H9 (cell line): ENCODE results near the gene MGST1. TPM values are rescaled to one million over a fixed set of nuclear protein-coding genes. Genes with fewer than 3 reads are reported as not detected.

Source experiments
- DNase-seq: peaks from one replicate; pipeline ENCODE4 v3.0.0-alpha.2; 2017
- H2AFZ ChIP-seq: one replicate; pipeline ENCODE4 v1.6.1; 2013; ENCODE audit warnings: mild to moderate bottlenecking, low read length, control low read depth, moderate library complexity
- H2AK5ac ChIP-seq: 2 replicates; pipeline ENCODE4 v1.6.1; 2013; ENCODE audit warnings: low read length, control low read depth, mixed read lengths; ENCODE audit not compliant: insufficient read length
- H2BK120ac ChIP-seq: one replicate; pipeline ENCODE4 v1.6.1; 2013; ENCODE audit warnings: low read depth, mild to moderate bottlenecking, low read length, control low read depth, inconsistent platforms; ENCODE audit not compliant: poor library complexity, severe bottlenecking
- H2BK12ac ChIP-seq: 2 replicates; pipeline ENCODE4 v1.6.1; 2013; ENCODE audit warnings: low read length, control low read depth, mixed read lengths, low read depth; ENCODE audit not compliant: insufficient read length
- H2BK15ac ChIP-seq: 2 replicates; pipeline ENCODE4 v1.6.1; 2013; ENCODE audit warnings: low read depth, low read length, control low read depth
- H2BK20ac ChIP-seq: one replicate; pipeline ENCODE4 v1.6.1; 2013; ENCODE audit warnings: low read depth, mild to moderate bottlenecking, low read length, control low read depth, inconsistent platforms; ENCODE audit not compliant: poor library complexity, severe bottlenecking
- H2BK5ac ChIP-seq: 2 replicates; pipeline ENCODE4 v1.6.1; 2013; ENCODE audit warnings: low read length, control low read depth, mixed read lengths; ENCODE audit not compliant: insufficient read length
- H3K14ac ChIP-seq: 2 replicates; pipeline ENCODE4 v1.6.1; 2013; ENCODE audit warnings: low read length, control low read depth; ENCODE audit not compliant: insufficient read depth
- H3K18ac ChIP-seq: 2 replicates; pipeline ENCODE4 v1.6.1; 2013; ENCODE audit warnings: low read depth, mild to moderate bottlenecking, mixed read lengths, low read length, control low read depth; ENCODE audit not compliant: insufficient read length
- H3K23ac ChIP-seq: 2 replicates; pipeline ENCODE4 v1.6.1; 2013; ENCODE audit warnings: low read length, control low read depth, mixed read lengths, low read depth; ENCODE audit not compliant: insufficient read length
- H3K23me2 ChIP-seq: 2 replicates; pipeline ENCODE4 v1.6.1; 2013; ENCODE audit warnings: low read depth, mild to moderate bottlenecking, mixed read lengths, low read length, control low read depth; ENCODE audit not compliant: insufficient read length, poor library complexity, severe bottlenecking
- H3K27ac ChIP-seq: 2 replicates; pipeline ENCODE4 v1.5.1; 2013; ENCODE audit warnings: low read length, control low read depth, mixed read lengths, low read depth; ENCODE audit not compliant: insufficient read length
- H3K27me3 ChIP-seq: 2 replicates; pipeline ENCODE4 v1.6.1; 2013; ENCODE audit warnings: low read length, control low read depth, inconsistent platforms; ENCODE audit not compliant: insufficient read depth
- H3K4ac ChIP-seq: 2 replicates; pipeline ENCODE4 v1.6.1; 2013; ENCODE audit warnings: low read depth, mild to moderate bottlenecking, control low read depth, inconsistent platforms, low read length, moderate library complexity
- H3K4me1 ChIP-seq: 2 replicates; pipeline ENCODE4 v1.6.1; 2013; ENCODE audit warnings: low read length, control low read depth, inconsistent platforms; ENCODE audit not compliant: insufficient read depth
- H3K4me2 ChIP-seq: 2 replicates; pipeline ENCODE4 v1.6.1; 2013; ENCODE audit warnings: low read length, control low read depth, mixed read lengths; ENCODE audit not compliant: insufficient read length, insufficient read depth
- H3K56ac ChIP-seq: 2 replicates; pipeline ENCODE4 v1.6.1; 2013; ENCODE audit warnings: low read depth, mild to moderate bottlenecking, mixed read lengths, low read length, control low read depth; ENCODE audit not compliant: insufficient read length
- H3K79me1 ChIP-seq: 2 replicates; pipeline ENCODE4 v1.6.1; 2013; ENCODE audit warnings: low read depth, mild to moderate bottlenecking, moderate library complexity, low read length, control low read depth, inconsistent platforms; ENCODE audit not compliant: insufficient read depth, poor library complexity, severe bottlenecking
- H3K79me2 ChIP-seq: 2 replicates; pipeline ENCODE4 v1.6.1; 2013; ENCODE audit warnings: low read length, control low read depth, inconsistent platforms; ENCODE audit not compliant: insufficient read depth
- H3K9ac ChIP-seq: 2 replicates; pipeline ENCODE4 v1.6.1; 2013; ENCODE audit warnings: low read length, control low read depth, mixed read lengths; ENCODE audit not compliant: insufficient read length; ENCODE audit errors: extremely low read depth
- H3K9me3 ChIP-seq: one replicate; pipeline ENCODE4 v1.6.1; 2013; ENCODE audit warnings: low read depth, low read length, inconsistent platforms; ENCODE audit not compliant: control insufficient read depth
- H3T11ph ChIP-seq: one replicate; pipeline ENCODE4 v1.6.1; 2013; ENCODE audit warnings: mild to moderate bottlenecking, low read length, control low read depth, inconsistent platforms
- H4K20me1 ChIP-seq: one replicate; pipeline ENCODE4 v1.6.1; 2013; ENCODE audit not compliant: control insufficient read depth, insufficient read length, insufficient read depth
- H4K5ac ChIP-seq: 2 replicates; pipeline ENCODE4 v1.6.1; 2013; ENCODE audit warnings: low read depth, mild to moderate bottlenecking, mixed read lengths, low read length, control low read depth; ENCODE audit not compliant: insufficient read length
- H4K8ac ChIP-seq: replicated peaks from 2 replicates; pipeline ENCODE4 v1.6.1; 2013; ENCODE audit warnings: low read length, control low read depth, mixed read lengths, low read depth; ENCODE audit not compliant: insufficient read length
- H4K91ac ChIP-seq: 2 replicates; pipeline ENCODE4 v1.6.1; 2013; ENCODE audit warnings: low read depth, mild to moderate bottlenecking, moderate library complexity, mixed read lengths, low read length, control low read depth; ENCODE audit not compliant: insufficient read length
- H3K27ac Mint-ChIP-seq, 3 experiments: 2 replicates in 2 of 3; 3 replicates in 1 of 3; pipeline ENCODE4 v1.8.0; 2020 to 2021; ENCODE audit warnings: mixed read lengths in 3 of 3, mild to moderate bottlenecking in 1 of 3, moderate library complexity in 1 of 3
- H3K27me3 Mint-ChIP-seq: 2 replicates; pipeline ENCODE4 v1.8.0; 2021; ENCODE audit warnings: low read depth, mild to moderate bottlenecking, moderate library complexity, mixed read lengths
- H3K36me3 Mint-ChIP-seq, 3 experiments: 2 replicates in 2 of 3; 3 replicates in 1 of 3; pipeline ENCODE4 v1.8.0; 2020 to 2021; ENCODE audit warnings: low read depth in 3 of 3, mixed read lengths in 3 of 3; ENCODE audit not compliant: insufficient read depth in 1 of 3
- H3K4me1 Mint-ChIP-seq, 2 experiments: 2 replicates each; pipeline ENCODE4 v1.8.0; 2020; ENCODE audit warnings: mixed read lengths in 2 of 2
- H3K4me3 Mint-ChIP-seq, 2 experiments: 2 replicates in 1 of 2; 3 replicates in 1 of 2; pipeline ENCODE4 v1.8.0; 2020 to 2021; ENCODE audit warnings: mild to moderate bottlenecking in 2 of 2, mixed read lengths in 2 of 2, moderate library complexity in 1 of 2
- H3K9me3 Mint-ChIP-seq, 2 experiments: 2 replicates in 1 of 2; 3 replicates in 1 of 2; pipeline ENCODE4 v1.8.0; 2020; ENCODE audit warnings: mild to moderate bottlenecking in 2 of 2, mixed read lengths in 2 of 2, moderate library complexity in 1 of 2
- CTCF ChIP-seq: fragments of 200-600 bp; sonication (generic); conservative IDR thresholded peaks from 3 replicates; pipeline ENCODE4 v1.8.0; 2021; ENCODE audit warnings: antibody characterized with exemption, mild to moderate bottlenecking
- WGBS: extraction: QIAGEN DNeasy Blood & Tissue Kit; methylation state at CpG from one replicate; pipeline ENCODE4 v1.1.7; 2013; ENCODE audit warnings: missing lambda C conversion rate, low lambda C conversion rate, mixed read lengths; ENCODE audit not compliant: insufficient read length; ENCODE audit errors: extremely low coverage; 5-methylcytosine and 5-hydroxymethylcytosine counted together
- long read RNA-seq: library from polyadenylated mRNA; unstranded; transcript quantifications from one replicate; pipeline ENCODE4 v2.0.0, GENCODE V29; 2020
- total RNA-seq: library from RNA; stranded (reverse); gene quantifications from 2 replicates; pipeline ENCODE4 v1.2.1, GENCODE V29; 2021

Gene MGST1
- 234 and 235 TPM in 2 replicates for total RNA-seq
- long read RNA-seq, transcript MGST1-205 (4 exons, 914 nt) = major isoform, 284 of 331 reads
- long read RNA-seq, partial matches to known transcripts = 5 of 331 reads
- long read RNA-seq, other reads (novel, unspliced or antisense) = 32 of 331 reads

GRCh38 chr12:16347391-16348298 lies at the start of gene MGST1:
Gene MGST1, plus strand, starts transcription at chr12:16347645. Its CDS starts 6,608 bp downstream, at chr12:16354253.
- DNase-seq = peak; percentile 95
- H3K27me3 Mint-ChIP-seq = no peaks in the 10 kb centered on the region
- peaks cover 29% of the 10 kb centered on the region for H3K79me2 ChIP-seq
- peak within 1 kb of the TSS; percentile 26 for H3T11ph ChIP-seq
- no peaks in the 10 kb centered on the region for H4K20me1 ChIP-seq
- peak within 1 kb of the TSS; percentile 79 for H2AFZ ChIP-seq
- H3K4me2 ChIP-seq = peak within 1 kb of the TSS; percentile 95
- no peaks in the 10 kb centered on the region for H3K9me3 ChIP-seq
- H2BK15ac ChIP-seq = no peak within 1 kb of the TSS
- no peak within 1 kb of the TSS for H3K56ac ChIP-seq
- H2BK20ac ChIP-seq = no peak within 1 kb of the TSS
- no peak within 1 kb of the TSS; the same call in 1 of the 2 replicates for H3K4ac ChIP-seq
- H3K4me3 Mint-ChIP-seq = peak within 1 kb of the TSS; percentile 89 to 96
- H3K36me3 Mint-ChIP-seq = peaks cover 19 to 29% (median 27%) of the 10 kb centered on the region in 3 experiments
- H3K27ac Mint-ChIP-seq = peak within 1 kb of the TSS; percentile 94 to 98 (median 95)
- H3K4me1 Mint-ChIP-seq = peaks cover 46 to 55% of the 10 kb centered on the region in 2 experiments
- WGBS = no CpG with 5 or more reads among the region's 31 CpGs
- peaks cover 2% of the 10 kb centered on the region; the same call in 1 of the 2 replicates for H3K4me1 ChIP-seq
- peak within 1 kb of the TSS; percentile 90 for H3K9ac ChIP-seq
- H3K14ac ChIP-seq = peak within 1 kb of the TSS; percentile 71; the same call in 1 of the 2 replicates
- no peak for TF ChIP-seq CTCF
- no peaks in the 10 kb centered on the region for H3K79me1 ChIP-seq
- peak within 1 kb of the TSS; percentile 66 for H2BK12ac ChIP-seq
- H3K27me3 ChIP-seq = no peaks in the 10 kb centered on the region; the same call in 1 of the 2 replicates
- peak within 1 kb of the TSS; percentile 66 for H3K18ac ChIP-seq
- H2BK5ac ChIP-seq = no peak within 1 kb of the TSS
- no peak within 1 kb of the TSS for H3K23ac ChIP-seq
- peaks cover 10% of the 10 kb centered on the region for H3K23me2 ChIP-seq
- H4K91ac ChIP-seq = no peak within 1 kb of the TSS
- peak within 1 kb of the TSS; percentile 88 for H4K5ac ChIP-seq
- H2AK5ac ChIP-seq = no peak within 1 kb of the TSS
- peak within 1 kb of the TSS; percentile 26 for H3K27ac ChIP-seq
- H2BK120ac ChIP-seq = no peak within 1 kb of the TSS
- H3K9me3 Mint-ChIP-seq = no peaks in the 10 kb centered on the region
- no peak within 1 kb of the TSS for H4K8ac ChIP-seq
